ENCODE results near the gene MUS81.
"Not testable (repeated sequence)": the region's sequence is repeated elsewhere in the genome, so short reads cannot be mapped to it uniquely, and the experiment has no call there.

MUS81 gene

DNA sequence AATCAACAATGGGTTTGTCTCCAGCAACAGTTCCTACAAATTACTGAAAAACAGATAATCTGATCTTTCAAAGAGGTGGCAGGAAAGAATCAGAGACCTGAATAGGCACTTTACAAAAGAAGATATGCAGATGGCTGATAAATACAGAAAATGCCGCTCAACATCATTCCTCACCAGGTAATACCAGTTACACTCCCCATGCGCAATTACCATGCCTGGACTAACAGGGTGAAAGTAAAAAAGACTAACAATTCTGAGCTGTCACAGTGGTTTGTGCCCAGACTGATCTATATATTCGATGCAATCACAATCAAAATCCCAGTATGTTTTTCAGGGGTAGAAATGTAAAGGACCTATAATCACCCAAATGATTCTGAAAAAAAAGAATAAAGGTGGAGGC lies 16.4 kb upstream of the MUS81 start:
- Mint-ChIP-seq H3K4me1 (no peaks in the 10 kb centered on the region), H3K9me3 (no peaks in the 10 kb centered on the region), H3K27me3 (ENCODE audit: low read depth) (no peaks in the 10 kb centered on the region), H3K36me3 (ENCODE audit: low read depth) (no peaks in the 10 kb centered on the region), H3K4me3 (no peak overlapping the region), H3K27ac (no peak overlapping the region)
- TF ChIP-seq, protein P1, sequence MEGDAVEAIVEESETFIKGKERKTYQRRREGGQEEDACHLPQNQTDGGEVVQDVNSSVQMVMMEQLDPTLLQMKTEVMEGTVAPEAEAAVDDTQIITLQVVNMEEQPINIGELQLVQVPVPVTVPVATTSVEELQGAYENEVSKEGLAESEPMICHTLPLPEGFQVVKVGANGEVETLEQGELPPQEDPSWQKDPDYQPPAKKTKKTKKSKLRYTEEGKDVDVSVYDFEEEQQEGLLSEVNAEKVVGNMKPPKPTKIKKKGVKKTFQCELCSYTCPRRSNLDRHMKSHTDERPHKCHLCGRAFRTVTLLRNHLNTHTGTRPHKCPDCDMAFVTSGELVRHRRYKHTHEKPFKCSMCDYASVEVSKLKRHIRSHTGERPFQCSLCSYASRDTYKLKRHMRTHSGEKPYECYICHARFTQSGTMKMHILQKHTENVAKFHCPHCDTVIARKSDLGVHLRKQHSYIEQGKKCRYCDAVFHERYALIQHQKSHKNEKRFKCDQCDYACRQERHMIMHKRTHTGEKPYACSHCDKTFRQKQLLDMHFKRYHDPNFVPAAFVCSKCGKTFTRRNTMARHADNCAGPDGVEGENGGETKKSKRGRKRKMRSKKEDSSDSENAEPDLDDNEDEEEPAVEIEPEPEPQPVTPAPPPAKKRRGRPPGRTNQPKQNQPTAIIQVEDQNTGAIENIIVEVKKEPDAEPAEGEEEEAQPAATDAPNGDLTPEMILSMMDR (IDR thresholded peaks at IDR 0.05; ENCODE audit: unreplicated experiment in 3 of 3): no peak

DNA sequence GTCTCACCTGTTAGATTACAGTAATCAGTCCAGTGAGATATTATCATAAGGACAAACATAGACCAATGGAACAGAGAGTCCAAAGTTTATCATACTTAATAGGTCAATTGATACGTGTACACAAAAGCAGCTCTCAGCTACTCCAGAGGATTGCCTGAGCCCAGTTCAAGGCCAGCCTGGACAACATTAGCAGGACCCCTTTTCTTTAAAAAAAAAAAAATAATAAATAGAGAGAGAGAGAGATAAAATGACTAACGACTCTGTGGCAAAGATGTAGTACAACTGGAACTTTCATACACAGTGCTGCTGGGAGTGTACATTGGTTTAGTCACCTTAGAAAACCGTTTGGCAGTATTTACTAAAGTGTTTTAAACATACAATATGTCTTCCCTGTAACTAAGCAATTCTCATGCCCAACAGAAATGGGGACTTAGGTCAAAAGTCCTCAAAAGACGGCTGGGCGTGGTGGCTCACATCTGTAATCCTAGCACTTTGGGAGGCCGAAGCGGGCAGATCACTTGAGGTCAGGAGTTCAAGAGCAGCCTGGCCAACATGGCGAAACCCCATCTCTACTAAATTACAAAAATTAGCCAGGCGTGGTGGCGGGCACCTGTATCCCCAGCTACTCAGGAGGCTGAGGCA lies 15.9 kb upstream of the MUS81 start:
- no peak overlapping the region for H3K4me3 Mint-ChIP-seq
- no peaks in the 10 kb centered on the region for H3K36me3 Mint-ChIP-seq (ENCODE audit: low read depth)
- no peaks in the 10 kb centered on the region for H3K27me3 Mint-ChIP-seq (ENCODE audit: low read depth)
- no peaks in the 10 kb centered on the region for H3K4me1 Mint-ChIP-seq
- TF ChIP-seq, protein P1 (IDR thresholded peaks at IDR 0.05; ENCODE audit: unreplicated experiment in 3 of 3): no peak
- no peaks in the 10 kb centered on the region for H3K9me3 Mint-ChIP-seq
- no peak overlapping the region for H3K27ac Mint-ChIP-seq

DNA sequence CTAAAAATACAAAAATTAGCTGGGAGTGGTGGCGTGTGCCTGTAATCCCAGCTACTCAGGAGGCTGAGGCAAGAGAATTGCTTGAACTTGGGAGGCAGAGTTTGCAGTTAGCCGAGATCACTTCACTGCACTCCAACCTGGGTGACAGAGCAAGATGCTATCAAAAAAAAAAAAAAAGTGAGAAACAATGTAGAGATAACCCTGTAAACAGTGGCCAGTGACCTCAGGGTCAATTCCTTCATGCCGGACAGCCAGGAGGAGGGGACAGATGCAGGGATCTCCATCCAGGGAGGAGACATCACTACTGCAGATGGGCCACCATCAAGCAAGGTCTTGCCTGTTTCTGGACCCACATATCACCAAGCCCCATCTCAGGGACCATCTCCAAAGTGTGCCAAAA lies 12.5 kb upstream of the MUS81 start:
- Mint-ChIP-seq H3K27me3 (ENCODE audit: low read depth) (no peaks in the 10 kb centered on the region), H3K4me1 (no peaks in the 10 kb centered on the region), H3K4me3 (no peak overlapping the region), H3K27ac (no peak overlapping the region), H3K9me3 (no peaks in the 10 kb centered on the region), H3K36me3 (ENCODE audit: low read depth) (peaks cover 10% of the 10 kb centered on the region)
- TF ChIP-seq, protein P1 (IDR thresholded peaks at IDR 0.05; ENCODE audit: unreplicated experiment in 3 of 3): no peak

DNA sequence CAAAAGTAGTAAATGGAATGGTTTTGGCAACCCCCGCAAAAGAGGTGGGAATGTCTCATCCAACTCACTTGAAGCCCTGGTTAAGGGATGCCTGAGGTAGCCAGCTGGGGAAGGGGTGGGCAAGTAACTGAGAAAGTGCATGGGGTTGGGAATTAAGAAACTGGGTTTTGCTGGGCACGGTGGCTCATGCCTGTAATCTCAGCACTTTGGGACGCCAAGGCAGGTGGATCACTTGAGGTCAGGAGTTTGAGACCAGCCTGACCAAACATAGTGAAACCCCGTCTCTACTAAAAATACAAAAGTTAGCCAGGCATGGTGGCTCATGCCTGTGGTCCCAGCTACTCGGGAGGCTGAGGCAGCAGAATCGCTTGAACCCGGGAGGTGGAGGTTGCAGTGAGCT lies 11.5 kb upstream of the MUS81 start:
- H3K9me3 Mint-ChIP-seq: not testable (repeated sequence)

DNA sequence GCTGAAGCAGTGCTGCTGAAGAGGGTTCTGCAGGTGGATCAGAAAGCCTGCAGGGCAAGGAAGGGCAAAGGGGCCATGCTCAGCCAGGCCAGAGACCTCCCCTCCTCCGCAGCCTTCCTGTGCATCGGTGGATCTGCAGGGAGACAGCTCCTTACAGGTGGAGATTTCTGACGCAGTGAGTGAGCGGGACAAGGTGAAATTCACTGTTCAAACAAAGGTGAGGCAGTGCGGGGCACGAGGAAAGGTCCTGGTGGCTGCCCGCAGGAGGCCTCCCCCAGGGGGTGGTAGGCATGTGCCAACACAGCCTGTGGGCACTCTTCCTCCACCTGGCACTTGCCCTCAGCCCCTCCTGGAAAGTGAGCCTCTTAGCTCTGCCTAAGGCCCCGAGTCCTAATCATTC lies 10.9 kb upstream of the MUS81 start:
- TF ChIP-seq, protein P1 (IDR thresholded peaks at IDR 0.05; ENCODE audit: unreplicated experiment in 3 of 3): no peak
- no peaks in the 10 kb centered on the region for H3K27me3 Mint-ChIP-seq (ENCODE audit: low read depth)

More for the DNA sequence above, 11.5 kb upstream of the MUS81 start:
- H3K27me3 Mint-ChIP-seq (ENCODE audit: low read depth); H3K27ac Mint-ChIP-seq; H3K4me3 Mint-ChIP-seq; H3K4me1 Mint-ChIP-seq: not testable (repeated sequence)
- peaks cover 16% of the 10 kb centered on the region for H3K36me3 Mint-ChIP-seq (ENCODE audit: low read depth)

DNA sequence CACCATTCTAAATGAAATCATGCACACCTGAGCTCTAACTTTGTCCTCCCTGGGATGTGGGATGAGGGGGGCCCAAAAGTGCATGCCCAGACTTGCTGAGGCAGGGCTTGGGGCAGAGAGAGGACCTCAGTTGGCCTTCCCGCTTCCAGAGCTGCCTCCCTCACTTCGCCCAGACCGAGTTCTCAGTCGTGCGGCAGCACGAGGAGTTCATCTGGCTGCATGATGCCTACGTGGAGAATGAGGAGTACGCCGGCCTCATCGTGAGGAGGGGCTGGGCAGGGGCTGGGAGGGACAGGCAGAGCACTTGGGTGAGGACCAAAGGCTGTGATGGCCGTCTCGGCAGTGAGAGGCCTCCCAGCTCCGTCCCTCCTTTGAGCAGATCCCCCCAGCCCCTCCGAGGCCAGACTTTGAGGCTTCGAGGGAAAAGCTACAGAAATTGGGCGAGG lies 10.4 kb upstream of the MUS81 start:
- Mint-ChIP-seq H3K4me1 (no peaks in the 10 kb centered on the region), H3K27ac (no peak overlapping the region), H3K4me3 (no peak overlapping the region), H3K27me3 (ENCODE audit: low read depth) (no peaks in the 10 kb centered on the region), H3K9me3 (no peaks in the 10 kb centered on the region), H3K36me3 (ENCODE audit: low read depth) (peaks cover 27% of the 10 kb centered on the region)
- TF ChIP-seq, protein P1 (IDR thresholded peaks at IDR 0.05; ENCODE audit: unreplicated experiment in 3 of 3): no peak

More for the DNA sequence above, 10.9 kb upstream of the MUS81 start:
- Mint-ChIP-seq H3K9me3 (no peaks in the 10 kb centered on the region), H3K36me3 (ENCODE audit: low read depth) (peaks cover 23% of the 10 kb centered on the region), H3K27ac (no peak overlapping the region), H3K4me1 (no peaks in the 10 kb centered on the region), H3K4me3 (no peak overlapping the region)

All from nephron (organoid).